Measurements from ENCODE around the gene GMPPA. TPM values are rescaled to one million over a fixed set of nuclear protein-coding genes. Genes with fewer than 3 reads are reported as not detected.

Gene GMPPA
- total and polyA plus RNA-seq, 9 of the 15 experiments (the other 6 are each of a cell fraction or from before 2014, with no cell fraction given), result 7.0 to 101 (median 66.7) TPM

DNA sequence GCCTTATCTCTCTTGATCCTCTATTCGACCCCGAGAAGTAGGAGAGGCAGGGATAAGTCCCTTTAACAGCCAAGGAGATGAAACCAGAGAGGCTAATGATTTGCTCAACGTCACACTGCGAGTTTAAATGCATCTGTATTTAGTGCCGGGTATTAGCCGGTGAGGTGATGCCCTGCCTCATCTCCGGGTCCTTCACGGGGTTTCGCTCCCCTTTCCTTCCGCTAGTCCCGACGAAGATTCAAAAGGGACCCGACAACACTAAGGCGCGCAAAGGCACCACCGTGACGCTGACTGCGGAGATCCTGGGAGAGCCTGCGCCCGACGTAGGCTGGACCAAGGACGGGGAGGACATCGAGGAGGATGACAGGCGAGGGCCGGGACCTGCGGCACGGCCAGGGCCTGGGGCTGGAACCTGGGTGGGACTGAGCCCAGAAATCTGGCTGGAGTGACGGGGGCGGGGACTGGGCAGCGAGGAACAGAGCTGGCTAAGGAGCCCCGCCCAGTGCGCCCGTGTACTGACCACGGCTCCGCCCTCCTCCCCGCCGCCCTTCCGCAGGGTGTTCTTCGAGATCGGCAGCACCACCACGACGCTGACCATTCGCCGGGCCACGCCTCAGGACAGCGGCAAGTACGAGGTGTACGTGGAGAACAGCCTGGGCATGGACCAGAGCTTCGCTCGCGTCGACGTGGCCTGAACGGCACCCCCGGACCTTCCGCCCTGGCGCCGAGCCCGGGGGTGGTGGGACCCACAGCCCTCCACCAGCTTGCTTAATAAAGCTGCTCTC is 1.0 kb upstream of the GMPPA start (continued):
- TF ChIP-seq NRF1 (conservative IDR thresholded peaks at IDR 0.05 in 1 of 2, IDR thresholded peaks at IDR 0.05 in 1 of 2) (0 out of 4 replicates have a peak, but pooled peaks have one; percentile 21 to 32), ZNF384 (IDR thresholded peaks at IDR 0.05; ENCODE audit: low read depth, low read length) (no peak), ZNF212 (CRISPR knock-in tag; IDR thresholded peaks at IDR 0.05) (no peak), PCBP1 (IDR thresholded peaks at IDR 0.05; ENCODE audit: low read depth, low read length, poor library complexity, severe bottlenecking) (no peak), LCOR (CRISPR knock-in tag; IDR thresholded peaks at IDR 0.05) (no peak), FOXK1 (CRISPR knock-in tag; IDR thresholded peaks at IDR 0.05; ENCODE audit: borderline replicate concordance) (no peak), RBM34 (IDR thresholded peaks at IDR 0.05; ENCODE audit: borderline replicate concordance, insufficient read depth, low read length) (no peak), CHD1 (IDR thresholded peaks at IDR 0.05; ENCODE audit: low read length) (peak; percentile 98), BRD4 (IDR thresholded peaks at IDR 0.05) (no peak), FOXA1 (IDR thresholded peaks at IDR 0.05; ENCODE audit: borderline replicate concordance) (no peak), ZBTB11 (CRISPR knock-in tag; IDR thresholded peaks at IDR 0.05) (no peak; a peak in 1 of 6 replicates), ZNF253 (CRISPR knock-in tag; conservative IDR thresholded peaks at IDR 0.05) (no peak)
- TF ChIP-seq, protein P1, sequence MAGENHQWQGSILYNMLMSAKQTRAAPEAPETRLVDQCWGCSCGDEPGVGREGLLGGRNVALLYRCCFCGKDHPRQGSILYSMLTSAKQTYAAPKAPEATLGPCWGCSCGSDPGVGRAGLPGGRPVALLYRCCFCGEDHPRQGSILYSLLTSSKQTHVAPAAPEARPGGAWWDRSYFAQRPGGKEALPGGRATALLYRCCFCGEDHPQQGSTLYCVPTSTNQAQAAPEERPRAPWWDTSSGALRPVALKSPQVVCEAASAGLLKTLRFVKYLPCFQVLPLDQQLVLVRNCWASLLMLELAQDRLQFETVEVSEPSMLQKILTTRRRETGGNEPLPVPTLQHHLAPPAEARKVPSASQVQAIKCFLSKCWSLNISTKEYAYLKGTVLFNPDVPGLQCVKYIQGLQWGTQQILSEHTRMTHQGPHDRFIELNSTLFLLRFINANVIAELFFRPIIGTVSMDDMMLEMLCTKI (IDR thresholded peaks at IDR 0.05; ENCODE audit: partially characterized antibody), result no peak
- TF ChIP-seq, protein P2, sequence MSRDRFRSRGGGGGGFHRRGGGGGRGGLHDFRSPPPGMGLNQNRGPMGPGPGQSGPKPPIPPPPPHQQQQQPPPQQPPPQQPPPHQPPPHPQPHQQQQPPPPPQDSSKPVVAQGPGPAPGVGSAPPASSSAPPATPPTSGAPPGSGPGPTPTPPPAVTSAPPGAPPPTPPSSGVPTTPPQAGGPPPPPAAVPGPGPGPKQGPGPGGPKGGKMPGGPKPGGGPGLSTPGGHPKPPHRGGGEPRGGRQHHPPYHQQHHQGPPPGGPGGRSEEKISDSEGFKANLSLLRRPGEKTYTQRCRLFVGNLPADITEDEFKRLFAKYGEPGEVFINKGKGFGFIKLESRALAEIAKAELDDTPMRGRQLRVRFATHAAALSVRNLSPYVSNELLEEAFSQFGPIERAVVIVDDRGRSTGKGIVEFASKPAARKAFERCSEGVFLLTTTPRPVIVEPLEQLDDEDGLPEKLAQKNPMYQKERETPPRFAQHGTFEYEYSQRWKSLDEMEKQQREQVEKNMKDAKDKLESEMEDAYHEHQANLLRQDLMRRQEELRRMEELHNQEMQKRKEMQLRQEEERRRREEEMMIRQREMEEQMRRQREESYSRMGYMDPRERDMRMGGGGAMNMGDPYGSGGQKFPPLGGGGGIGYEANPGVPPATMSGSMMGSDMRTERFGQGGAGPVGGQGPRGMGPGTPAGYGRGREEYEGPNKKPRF (IDR thresholded peaks at IDR 0.05; ENCODE audit: low read depth, low read length), result no peak
- TF ChIP-seq, protein P3, sequence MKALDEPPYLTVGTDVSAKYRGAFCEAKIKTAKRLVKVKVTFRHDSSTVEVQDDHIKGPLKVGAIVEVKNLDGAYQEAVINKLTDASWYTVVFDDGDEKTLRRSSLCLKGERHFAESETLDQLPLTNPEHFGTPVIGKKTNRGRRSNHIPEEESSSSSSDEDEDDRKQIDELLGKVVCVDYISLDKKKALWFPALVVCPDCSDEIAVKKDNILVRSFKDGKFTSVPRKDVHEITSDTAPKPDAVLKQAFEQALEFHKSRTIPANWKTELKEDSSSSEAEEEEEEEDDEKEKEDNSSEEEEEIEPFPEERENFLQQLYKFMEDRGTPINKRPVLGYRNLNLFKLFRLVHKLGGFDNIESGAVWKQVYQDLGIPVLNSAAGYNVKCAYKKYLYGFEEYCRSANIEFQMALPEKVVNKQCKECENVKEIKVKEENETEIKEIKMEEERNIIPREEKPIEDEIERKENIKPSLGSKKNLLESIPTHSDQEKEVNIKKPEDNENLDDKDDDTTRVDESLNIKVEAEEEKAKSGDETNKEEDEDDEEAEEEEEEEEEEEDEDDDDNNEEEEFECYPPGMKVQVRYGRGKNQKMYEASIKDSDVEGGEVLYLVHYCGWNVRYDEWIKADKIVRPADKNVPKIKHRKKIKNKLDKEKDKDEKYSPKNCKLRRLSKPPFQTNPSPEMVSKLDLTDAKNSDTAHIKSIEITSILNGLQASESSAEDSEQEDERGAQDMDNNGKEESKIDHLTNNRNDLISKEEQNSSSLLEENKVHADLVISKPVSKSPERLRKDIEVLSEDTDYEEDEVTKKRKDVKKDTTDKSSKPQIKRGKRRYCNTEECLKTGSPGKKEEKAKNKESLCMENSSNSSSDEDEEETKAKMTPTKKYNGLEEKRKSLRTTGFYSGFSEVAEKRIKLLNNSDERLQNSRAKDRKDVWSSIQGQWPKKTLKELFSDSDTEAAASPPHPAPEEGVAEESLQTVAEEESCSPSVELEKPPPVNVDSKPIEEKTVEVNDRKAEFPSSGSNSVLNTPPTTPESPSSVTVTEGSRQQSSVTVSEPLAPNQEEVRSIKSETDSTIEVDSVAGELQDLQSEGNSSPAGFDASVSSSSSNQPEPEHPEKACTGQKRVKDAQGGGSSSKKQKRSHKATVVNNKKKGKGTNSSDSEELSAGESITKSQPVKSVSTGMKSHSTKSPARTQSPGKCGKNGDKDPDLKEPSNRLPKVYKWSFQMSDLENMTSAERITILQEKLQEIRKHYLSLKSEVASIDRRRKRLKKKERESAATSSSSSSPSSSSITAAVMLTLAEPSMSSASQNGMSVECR (CRISPR knock-in tag; IDR thresholded peaks at IDR 0.05), result 0 out of 2 replicates have a peak, but pooled peaks have one; percentile 38

Data from K562 (cell line).